Loucy (cell line): ENCODE data around the gene NQO2.

Source experiments
- EZH2phosphoT487 ChIP-seq: fragments of 200-600 bp; IDR thresholded peaks from 2 replicates; pipeline ENCODE4 v1.6.1; 2018; ENCODE audit warnings: antibody characterized with exemption, mild to moderate bottlenecking, moderate library complexity, borderline replicate concordance
- TF ChIP-seq, protein P1 (sequence below): fragments of 200-600 bp; sonication (generic); conservative IDR thresholded peaks from 2 replicates; pipeline ENCODE4 v1.5.1; 2014; ENCODE audit warnings: mild to moderate bottlenecking, antibody characterized with exemption, low read length

DNA sequence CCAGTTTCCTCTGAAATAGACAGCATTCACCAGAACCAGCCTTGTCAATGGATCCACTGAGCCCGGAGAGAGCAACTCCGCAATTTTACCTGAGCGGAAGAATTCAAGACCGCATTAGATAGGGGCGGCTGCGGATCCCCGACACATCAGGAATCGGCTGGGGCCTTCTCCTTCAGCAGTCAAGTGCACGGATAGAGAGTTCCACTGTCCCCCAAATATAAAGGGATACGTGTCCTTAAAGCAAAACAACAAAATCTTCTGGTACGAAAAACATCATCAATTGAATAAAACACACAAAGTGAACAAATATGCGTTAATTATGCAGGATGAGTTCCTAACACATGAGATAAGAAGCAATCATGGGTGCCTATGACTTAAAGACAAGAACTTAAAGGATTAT is 46.6 kb upstream of the NQO2 start:
- TF ChIP-seq, protein P1, sequence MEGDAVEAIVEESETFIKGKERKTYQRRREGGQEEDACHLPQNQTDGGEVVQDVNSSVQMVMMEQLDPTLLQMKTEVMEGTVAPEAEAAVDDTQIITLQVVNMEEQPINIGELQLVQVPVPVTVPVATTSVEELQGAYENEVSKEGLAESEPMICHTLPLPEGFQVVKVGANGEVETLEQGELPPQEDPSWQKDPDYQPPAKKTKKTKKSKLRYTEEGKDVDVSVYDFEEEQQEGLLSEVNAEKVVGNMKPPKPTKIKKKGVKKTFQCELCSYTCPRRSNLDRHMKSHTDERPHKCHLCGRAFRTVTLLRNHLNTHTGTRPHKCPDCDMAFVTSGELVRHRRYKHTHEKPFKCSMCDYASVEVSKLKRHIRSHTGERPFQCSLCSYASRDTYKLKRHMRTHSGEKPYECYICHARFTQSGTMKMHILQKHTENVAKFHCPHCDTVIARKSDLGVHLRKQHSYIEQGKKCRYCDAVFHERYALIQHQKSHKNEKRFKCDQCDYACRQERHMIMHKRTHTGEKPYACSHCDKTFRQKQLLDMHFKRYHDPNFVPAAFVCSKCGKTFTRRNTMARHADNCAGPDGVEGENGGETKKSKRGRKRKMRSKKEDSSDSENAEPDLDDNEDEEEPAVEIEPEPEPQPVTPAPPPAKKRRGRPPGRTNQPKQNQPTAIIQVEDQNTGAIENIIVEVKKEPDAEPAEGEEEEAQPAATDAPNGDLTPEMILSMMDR: no peak
- TF ChIP-seq EZH2phosphoT487: no peak
